Adrenal gland (tissue), 12 donors: ENCODE data around the gene PRR5. TPM values are rescaled to one million over a fixed set of nuclear protein-coding genes. Genes with fewer than 3 reads are reported as not detected.

Experiments
- DNase-seq, 7 donors: peaks; one replicate each; pipeline ENCODE4 v3.0.0-alpha.2; 2019 to 2020
- H3K27ac ChIP-seq, 5 donors: fragments of 200-600 bp; sonication (generic) in 4 of 5; 1 replicate in 3 of 5; 2 replicates in 2 of 5; pipeline versions ENCODE4 v1.5.1 to v1.8.0; 2016 to 2020; ENCODE audit warnings: mild to moderate bottlenecking in 1 of 5
- H3K27me3 ChIP-seq: fragments of 200-600 bp; 2 replicates; pipeline ENCODE4 v1.8.0; 2021
- H3K36me3 ChIP-seq, 2 donors: fragments of 200-600 bp; replicated peaks in 1 of 2; 1 replicate in 1 of 2; 2 replicates in 1 of 2; pipeline versions ENCODE4 v1.5.1 to v1.8.0; 2018 to 2022
- H3K4me1 ChIP-seq, 2 donors: fragments of 200-600 bp; replicated peaks in 1 of 2; 1 replicate in 1 of 2; 2 replicates in 1 of 2; pipeline versions ENCODE4 v1.5.1 to v1.8.0; 2018 to 2021
- H3K4me3 ChIP-seq, 4 donors: fragments of 200-600 bp; sonication (generic) in 3 of 4; one replicate each; pipeline ENCODE4 v1.5.1; 2016 to 2018
- H3K9me3 ChIP-seq, 3 donors: fragments of 200-600 bp; sonication (generic) in 1 of 3; replicated peaks in 1 of 3; 1 replicate in 2 of 3; 2 replicates in 1 of 3; pipeline versions ENCODE4 v1.5.1 to v1.8.0; 2016 to 2021
- CTCF ChIP-seq, 6 experiments: fragments of 450-650 bp in 4 of 6; fragments of 200-600 bp in 2 of 6; sonication (generic) in 1 of 6; IDR thresholded peaks; 1 replicate in 5 of 6; 2 replicates in 1 of 6; pipeline versions ENCODE4 v1.5.1 to v1.8.0; 2016 to 2021; ENCODE audit warnings: antibody characterized with exemption in 6 of 6, mild to moderate bottlenecking in 2 of 6, moderate library complexity in 1 of 6
- POLR2A ChIP-seq, 2 donors: fragments of 450-650 bp; IDR thresholded peaks; one replicate each; pipeline ENCODE4 v1.6.1; 2017; ENCODE audit warnings: antibody characterized with exemption in 2 of 2, mild to moderate bottlenecking in 2 of 2, moderate library complexity in 1 of 2
- WGBS, 4 donors: extraction: QIAGEN DNeasy Blood & Tissue Kit in 2 of 4; methylation state at CpG; one replicate each; pipeline versions ENCODE4 v1.1.5 to v1.1.7; 2013 to 2017; 5-methylcytosine and 5-hydroxymethylcytosine counted together
- intact Hi-C, 2 donors: fragments of 100-400 bp; cut with DNase I; formaldehyde crosslinking; loops; one replicate each; pipeline versions ENCODE4 v1.14.1 to v1.15.0; 2022 to 2023
- polyA plus RNA-seq, 3 donors: library from polyadenylated mRNA; stranded (reverse); fragments of 200-250 nt in 2 of 3; fragments of 350-450 nt in 1 of 3; fragmentation: Illumina TruSeq in 1 of 3; extraction: RNeasy Lipid Tissue Mini Kit (QIAGEN cat#74804) in 1 of 3; gene quantifications; one replicate each; pipeline ENCODE4 v1.2.3, GENCODE V29; 2013 to 2014
- total RNA-seq, 9 donors: library from RNA; depleted of rRNA in 4 of 9; stranded (reverse); fragments of >200 nt in 4 of 9; fragments of 120-200 nt in 1 of 9; fragmentation: NEBNext Ultra II Directional in 1 of 9; extraction: Animal tissue kit (Norgen Biotek cat#: 25700) in 1 of 9; gene quantifications; one replicate each; pipeline versions ENCODE4 v1.1.0 to v1.2.4, GENCODE V29; 2013 to 2023
- donor health status: healthy with polysubstance abuse.
- donor health status: Bipolar disorder and iron deficiency.
- donor health status: DM: yes; HTN: yes; CAD: no.
- donor health status: DM: no; HTN: no; CAD: no.
- donor health status: DM: no; HTN: no; CAD: no.
- donor health status: DM: yes; HTN: yes; CAD: no.

PRR5 gene
- total and polyA plus RNA-seq, 12 donors, result 1.7 to 21.4 (median 11.7) TPM

- no peaks in the 10 kb centered on the region for H3K4me1 ChIP-seq
- WGBS, 4 donors, result 58 to 71% (median 65%) methylated on average over 9 of the region's 9 CpGs
- DNase-seq, result no peak
- H3K9me3 ChIP-seq, result no peaks in the 10 kb centered on the region
- TF ChIP-seq POLR2A (IDR thresholded peaks at IDR 0.05), result no peak
- TF ChIP-seq CTCF (IDR thresholded peaks at IDR 0.05), result no peak
- H3K27ac ChIP-seq, result no peak overlapping the region
- H3K36me3 ChIP-seq, result no peaks in the 10 kb centered on the region
- intact Hi-C loops, result no loop called here
- no peak overlapping the region for H3K4me3 ChIP-seq
- H3K27me3 ChIP-seq, result peaks cover 22% of the 10 kb centered on the region
Measured at GRCh38 chr22:44755956-44756361, 54.0 kb downstream of the PRR5 start.

GRCh38 chr22:44758344-44758973, 56.5 kb downstream of the PRR5 start:
- no peak overlapping the region for H3K27ac ChIP-seq
- no peak overlapping the region for H3K4me3 ChIP-seq
- no peak for DNase-seq
- intact Hi-C loops, result no loop called here
- 35 to 49% (median 40%) methylated on average over 10 to 11 of the region's 11 CpGs for WGBS, 4 donors
- no peaks in the 10 kb centered on the region for H3K4me1 ChIP-seq
- peaks cover 5% of the 10 kb centered on the region for H3K27me3 ChIP-seq
- H3K36me3 ChIP-seq, result no peaks in the 10 kb centered on the region
- TF ChIP-seq POLR2A (IDR thresholded peaks at IDR 0.05) (no peak), CTCF (IDR thresholded peaks at IDR 0.05) (no peak)
- no peaks in the 10 kb centered on the region for H3K9me3 ChIP-seq

- Histone ChIP-seq H3K27ac (no peak overlapping the region), H3K9me3 (no peaks in the 10 kb centered on the region), H3K4me1 (no peaks in the 10 kb centered on the region), H3K36me3 (no peaks in the 10 kb centered on the region), H3K4me3 (no peak overlapping the region), H3K27me3 (no peaks in the 10 kb centered on the region)
- WGBS, 4 donors, result 66 to 82% (median 73%) methylated on average over 5 to 6 of the region's 6 CpGs
- no peak for DNase-seq
- TF ChIP-seq POLR2A (IDR thresholded peaks at IDR 0.05) (no peak), CTCF (IDR thresholded peaks at IDR 0.05) (no peak)
- intact Hi-C loops, result no loop called here
Measured at GRCh38 chr22:44759001-44759400, 57.0 kb downstream of the PRR5 start.

- H3K4me1 ChIP-seq, result no peaks in the 10 kb centered on the region
- H3K27ac ChIP-seq, result no peak overlapping the region
- no peaks in the 10 kb centered on the region for H3K9me3 ChIP-seq
- WGBS, 4 donors, result 84 to 94% (median 90%) methylated on average over 6 to 18 of the region's 18 CpGs
- intact Hi-C loops, result no loop called here
- no peak overlapping the region for H3K4me3 ChIP-seq
- no peak for DNase-seq
- no peak for TF ChIP-seq POLR2A (IDR thresholded peaks at IDR 0.05)
- H3K27me3 ChIP-seq, result no peaks in the 10 kb centered on the region
- H3K36me3 ChIP-seq, result no peaks in the 10 kb centered on the region
Measured at GRCh38 chr22:44759430-44760310, 57.7 kb downstream of the PRR5 start.
